ENCODE data around the gene TPM4. TPM values are rescaled to one million over a fixed set of nuclear protein-coding genes. Genes with fewer than 3 reads are reported as not detected.

The TPM4 gene
- total and polyA plus RNA-seq, 2 experiments from 2014 or later = 223 to 288 TPM

DNA sequence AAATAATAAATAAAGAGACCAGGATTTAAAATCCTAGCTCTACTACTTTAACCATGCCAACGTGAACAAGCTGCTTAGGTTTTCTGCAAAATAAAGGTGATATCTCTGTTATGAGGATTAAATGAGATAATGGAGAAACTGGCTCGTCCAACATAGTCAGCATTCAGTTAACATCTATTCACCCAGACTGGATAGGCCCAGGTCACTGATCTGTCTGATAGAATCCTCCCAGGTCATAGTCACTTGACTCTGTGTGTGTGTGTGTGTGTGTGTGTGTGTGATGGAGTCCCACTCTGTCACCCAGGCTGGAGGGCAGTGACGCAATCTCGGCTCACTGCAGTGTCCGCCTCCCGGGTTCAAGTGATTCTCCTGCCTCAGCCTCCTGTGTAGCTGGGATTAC, 22.5 kb downstream of the TPM4 start:
- Histone ChIP-seq H3K9me2 (ENCODE audit: insufficient read depth) (no peaks in the 10 kb centered on the region), H3K4me1 (ENCODE audit: insufficient read depth) (no peaks in the 10 kb centered on the region), H4K20me1 (replicated peaks; ENCODE audit: insufficient read depth) (0 out of 2 replicates have a peak, but pooled peaks cover 10% of the 10 kb centered on the region), H2AFZ (no peak overlapping the region), H3K36me3 (ENCODE audit: insufficient read depth) (peaks cover 64% of the 10 kb centered on the region), H3K79me2 (replicated peaks; ENCODE audit: insufficient read depth) (0 out of 2 replicates have a peak, but pooled peaks cover 4% of the 10 kb centered on the region), H3K4me3 (no peak overlapping the region), H3K4me2 (no peak overlapping the region), H3F3A (replicated peaks; ENCODE audit: low read depth) (0 out of 2 replicates have a peak, but pooled peaks cover 3% of the 10 kb centered on the region), H3K27me3 (ENCODE audit: insufficient read depth) (no peaks in the 10 kb centered on the region), H3K27ac (ENCODE audit: low read depth) (no peak overlapping the region)
- no peak overlapping the region for H3K4me3 Mint-ChIP-seq
- no peak for TF ChIP-seq EZH2 (IDR thresholded peaks at IDR 0.05; ENCODE audit: low read depth, unreplicated experiment)
- no peak for TF ChIP-seq REST (IDR thresholded peaks at IDR 0.05; ENCODE audit: unreplicated experiment)
- TF ChIP-seq JUNB (IDR thresholded peaks at IDR 0.05; ENCODE audit: unreplicated experiment) = no peak
- TF ChIP-seq, protein P1, sequence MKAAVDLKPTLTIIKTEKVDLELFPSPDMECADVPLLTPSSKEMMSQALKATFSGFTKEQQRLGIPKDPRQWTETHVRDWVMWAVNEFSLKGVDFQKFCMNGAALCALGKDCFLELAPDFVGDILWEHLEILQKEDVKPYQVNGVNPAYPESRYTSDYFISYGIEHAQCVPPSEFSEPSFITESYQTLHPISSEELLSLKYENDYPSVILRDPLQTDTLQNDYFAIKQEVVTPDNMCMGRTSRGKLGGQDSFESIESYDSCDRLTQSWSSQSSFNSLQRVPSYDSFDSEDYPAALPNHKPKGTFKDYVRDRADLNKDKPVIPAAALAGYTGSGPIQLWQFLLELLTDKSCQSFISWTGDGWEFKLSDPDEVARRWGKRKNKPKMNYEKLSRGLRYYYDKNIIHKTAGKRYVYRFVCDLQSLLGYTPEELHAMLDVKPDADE (IDR thresholded peaks at IDR 0.05) = no peak
- TF ChIP-seq CREB1 (CRISPR knock-in tag; IDR thresholded peaks at IDR 0.05; ENCODE audit: low read depth) = no peak
- TF ChIP-seq ZNF114 (CRISPR knock-in tag; IDR thresholded peaks at IDR 0.05) = no peak
- TF ChIP-seq POLR2AphosphoS5 (IDR thresholded peaks at IDR 0.05; ENCODE audit: low read depth) = no peak
- TF ChIP-seq CTCF (conservative IDR thresholded peaks at IDR 0.05; ENCODE audit: low read depth in 2 of 2) = no peak
- TF ChIP-seq ZNF331 (CRISPR knock-in tag; IDR thresholded peaks at IDR 0.05; ENCODE audit: low read depth) = no peak
- no peak for TF ChIP-seq EZH2phosphoT487 (IDR thresholded peaks at IDR 0.05; ENCODE audit: unreplicated experiment)
- TF ChIP-seq STAT1 (IDR thresholded peaks at IDR 0.05; ENCODE audit: unreplicated experiment) = no peak
- TF ChIP-seq, protein P2, sequence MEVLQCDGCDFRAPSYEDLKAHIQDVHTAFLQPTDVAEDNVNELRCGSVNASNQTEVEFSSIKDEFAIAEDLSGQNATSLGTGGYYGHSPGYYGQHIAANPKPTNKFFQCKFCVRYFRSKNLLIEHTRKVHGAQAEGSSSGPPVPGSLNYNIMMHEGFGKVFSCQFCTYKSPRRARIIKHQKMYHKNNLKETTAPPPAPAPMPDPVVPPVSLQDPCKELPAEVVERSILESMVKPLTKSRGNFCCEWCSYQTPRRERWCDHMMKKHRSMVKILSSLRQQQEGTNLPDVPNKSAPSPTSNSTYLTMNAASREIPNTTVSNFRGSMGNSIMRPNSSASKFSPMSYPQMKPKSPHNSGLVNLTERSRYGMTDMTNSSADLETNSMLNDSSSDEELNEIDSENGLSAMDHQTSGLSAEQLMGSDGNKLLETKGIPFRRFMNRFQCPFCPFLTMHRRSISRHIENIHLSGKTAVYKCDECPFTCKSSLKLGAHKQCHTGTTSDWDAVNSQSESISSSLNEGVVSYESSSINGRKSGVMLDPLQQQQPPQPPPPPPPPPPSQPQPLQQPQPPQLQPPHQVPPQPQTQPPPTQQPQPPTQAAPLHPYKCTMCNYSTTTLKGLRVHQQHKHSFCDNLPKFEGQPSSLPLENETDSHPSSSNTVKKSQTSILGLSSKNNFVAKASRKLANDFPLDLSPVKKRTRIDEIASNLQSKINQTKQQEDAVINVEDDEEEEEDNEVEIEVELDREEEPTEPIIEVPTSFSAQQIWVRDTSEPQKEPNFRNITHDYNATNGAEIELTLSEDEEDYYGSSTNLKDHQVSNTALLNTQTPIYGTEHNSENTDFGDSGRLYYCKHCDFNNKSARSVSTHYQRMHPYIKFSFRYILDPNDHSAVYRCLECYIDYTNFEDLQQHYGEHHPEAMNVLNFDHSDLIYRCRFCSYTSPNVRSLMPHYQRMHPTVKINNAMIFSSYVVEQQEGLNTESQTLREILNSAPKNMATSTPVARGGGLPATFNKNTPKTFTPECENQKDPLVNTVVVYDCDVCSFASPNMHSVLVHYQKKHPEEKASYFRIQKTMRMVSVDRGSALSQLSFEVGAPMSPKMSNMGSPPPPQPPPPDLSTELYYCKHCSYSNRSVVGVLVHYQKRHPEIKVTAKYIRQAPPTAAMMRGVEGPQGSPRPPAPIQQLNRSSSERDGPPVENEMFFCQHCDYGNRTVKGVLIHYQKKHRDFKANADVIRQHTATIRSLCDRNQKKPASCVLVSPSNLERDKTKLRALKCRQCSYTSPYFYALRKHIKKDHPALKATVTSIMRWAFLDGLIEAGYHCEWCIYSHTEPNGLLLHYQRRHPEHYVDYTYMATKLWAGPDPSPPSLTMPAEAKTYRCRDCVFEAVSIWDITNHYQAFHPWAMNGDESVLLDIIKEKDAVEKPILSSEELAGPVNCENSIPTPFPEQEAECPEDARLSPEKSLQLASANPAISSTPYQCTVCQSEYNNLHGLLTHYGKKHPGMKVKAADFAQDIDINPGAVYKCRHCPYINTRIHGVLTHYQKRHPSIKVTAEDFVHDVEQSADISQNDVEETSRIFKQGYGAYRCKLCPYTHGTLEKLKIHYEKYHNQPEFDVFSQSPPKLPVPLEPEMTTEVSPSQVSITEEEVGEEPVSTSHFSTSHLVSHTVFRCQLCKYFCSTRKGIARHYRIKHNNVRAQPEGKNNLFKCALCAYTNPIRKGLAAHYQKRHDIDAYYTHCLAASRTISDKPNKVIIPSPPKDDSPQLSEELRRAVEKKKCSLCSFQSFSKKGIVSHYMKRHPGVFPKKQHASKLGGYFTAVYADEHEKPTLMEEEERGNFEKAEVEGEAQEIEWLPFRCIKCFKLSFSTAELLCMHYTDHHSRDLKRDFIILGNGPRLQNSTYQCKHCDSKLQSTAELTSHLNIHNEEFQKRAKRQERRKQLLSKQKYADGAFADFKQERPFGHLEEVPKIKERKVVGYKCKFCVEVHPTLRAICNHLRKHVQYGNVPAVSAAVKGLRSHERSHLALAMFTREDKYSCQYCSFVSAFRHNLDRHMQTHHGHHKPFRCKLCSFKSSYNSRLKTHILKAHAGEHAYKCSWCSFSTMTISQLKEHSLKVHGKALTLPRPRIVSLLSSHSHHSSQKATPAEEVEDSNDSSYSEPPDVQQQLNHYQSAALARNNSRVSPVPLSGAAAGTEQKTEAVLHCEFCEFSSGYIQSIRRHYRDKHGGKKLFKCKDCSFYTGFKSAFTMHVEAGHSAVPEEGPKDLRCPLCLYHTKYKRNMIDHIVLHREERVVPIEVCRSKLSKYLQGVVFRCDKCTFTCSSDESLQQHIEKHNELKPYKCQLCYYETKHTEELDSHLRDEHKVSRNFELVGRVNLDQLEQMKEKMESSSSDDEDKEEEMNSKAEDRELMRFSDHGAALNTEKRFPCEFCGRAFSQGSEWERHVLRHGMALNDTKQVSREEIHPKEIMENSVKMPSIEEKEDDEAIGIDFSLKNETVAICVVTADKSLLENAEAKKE (CRISPR knock-in tag; IDR thresholded peaks at IDR 0.05) = no peak
- TF ChIP-seq NANOG (IDR thresholded peaks at IDR 0.05; ENCODE audit: borderline replicate concordance) = no peak
- H3K36me3 Mint-ChIP-seq (ENCODE audit: low read depth) = peaks cover 92% of the 10 kb centered on the region
- H3K27me3 Mint-ChIP-seq (ENCODE audit: insufficient read depth, low read depth, poor library complexity) = peaks cover 6% of the 10 kb centered on the region
- H3K9me3 Mint-ChIP-seq = no peaks in the 10 kb centered on the region
- ATAC-seq = no peak
- H3K27ac Mint-ChIP-seq = no peak overlapping the region
- no peaks in the 10 kb centered on the region for H3K4me1 Mint-ChIP-seq
- DNase-seq (ENCODE audit: low spot score) = no peak
